Stimulated activated CD8-positive, alpha-beta memory T cell treated with anti-CD3 and anti-CD28 coated beads, Interleukin-15, amount 100 ng/mL, for 24 hours (primary cell): ENCODE data around the gene CPN2.

Experiments
- DNase-seq: peaks from one replicate; pipeline ENCODE4 v3.0.0-alpha.2; 2020; ENCODE audit warnings: low read depth

CPN2 gene

DNA sequence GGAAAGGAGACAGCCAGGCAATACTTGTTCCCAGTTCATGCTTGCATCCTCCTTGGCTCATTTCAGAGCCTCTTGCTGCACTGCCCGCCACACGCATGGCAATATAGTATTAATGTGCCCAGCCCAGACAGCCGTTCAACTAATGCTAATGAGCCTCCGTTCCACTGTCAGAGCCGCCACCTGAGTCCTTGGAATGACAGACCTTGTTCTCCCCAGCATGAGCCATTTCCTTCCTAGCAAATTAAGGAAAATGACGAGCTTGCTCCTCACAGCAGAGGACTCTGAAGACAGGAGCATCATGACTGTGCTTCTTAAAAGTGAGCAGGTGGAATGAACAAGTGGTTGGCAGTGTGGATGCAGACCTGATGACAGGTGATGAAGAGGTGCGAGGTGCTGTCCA lies 29.2 kb upstream of the CPN2 start:
- DNase-seq: no peak

DNA sequence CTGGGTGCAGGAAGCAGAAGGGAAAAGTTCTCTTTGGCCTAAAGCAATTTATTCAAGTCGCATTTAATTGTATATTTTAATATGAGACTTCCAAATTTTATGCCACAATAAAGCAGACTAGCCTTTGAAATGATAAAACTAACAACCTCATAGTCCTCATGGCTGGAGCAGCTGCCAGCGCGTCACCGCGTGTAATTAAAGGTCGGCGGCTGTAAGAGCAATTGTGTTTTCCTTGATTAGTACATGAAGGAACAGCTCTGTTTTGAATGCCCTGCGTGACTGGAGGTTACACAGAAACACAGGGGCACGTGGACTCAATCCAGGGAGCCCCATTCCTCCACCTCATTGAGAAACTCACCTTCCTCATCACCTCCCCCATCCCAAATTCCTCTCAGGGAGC lies 28.5 kb upstream of the CPN2 start:
- no peak for DNase-seq

DNA sequence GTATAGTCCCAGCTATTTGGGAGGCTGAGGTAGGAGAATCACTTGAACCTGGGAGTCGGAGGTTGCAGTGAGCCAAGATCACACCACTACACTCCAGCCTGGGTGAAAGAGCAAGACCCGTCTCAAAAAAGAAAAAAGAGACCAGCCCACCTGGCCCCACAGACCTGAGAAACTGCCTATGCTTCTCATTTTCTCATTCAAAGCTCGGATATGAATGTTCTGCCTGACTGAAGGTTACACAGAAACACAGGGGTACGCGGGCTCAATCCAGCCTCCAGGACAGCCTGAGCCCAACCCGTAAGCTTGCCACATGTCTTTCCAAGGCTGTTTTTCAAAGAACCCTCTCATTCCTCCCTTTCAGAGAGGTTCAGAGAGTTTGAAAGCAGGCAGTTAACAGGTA lies 28.1 kb upstream of the CPN2 start:
- no peak for DNase-seq

DNA sequence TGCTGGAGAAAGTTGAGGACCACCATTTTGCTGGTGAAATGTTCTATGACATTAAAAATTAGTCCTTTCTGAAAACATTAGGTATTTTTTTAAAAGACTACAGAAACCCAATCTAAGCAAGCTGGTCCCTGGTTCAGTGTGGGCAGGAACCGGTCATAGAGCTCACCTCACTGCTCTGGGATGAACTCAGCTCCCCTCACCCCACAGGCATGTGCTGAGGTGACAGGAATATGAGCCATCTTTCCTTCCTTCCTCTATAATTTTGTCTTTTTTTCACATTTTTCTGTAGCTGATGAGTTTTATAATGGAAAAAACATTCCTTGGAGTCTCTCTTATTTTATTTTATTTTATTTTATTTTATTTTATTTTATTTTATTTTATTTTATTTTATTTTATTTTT lies 26.6 kb upstream of the CPN2 start:
- no peak for DNase-seq

DNA sequence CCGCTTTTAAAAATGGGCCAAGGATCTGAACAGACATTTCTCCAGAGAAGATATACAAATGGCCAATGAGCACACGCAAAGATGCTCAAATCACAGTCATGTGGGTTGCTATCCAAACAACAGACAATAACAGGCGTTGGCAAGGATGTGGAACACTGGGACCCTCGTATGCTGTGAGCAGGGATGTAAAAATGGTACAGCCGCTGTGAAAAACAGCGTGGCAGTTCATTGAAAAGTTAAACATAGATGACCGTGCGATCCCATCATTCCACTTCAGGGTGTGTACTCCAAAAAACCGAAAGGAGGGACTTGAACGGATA lies 25.1 kb upstream of the CPN2 start:
- DNase-seq: no peak

DNA sequence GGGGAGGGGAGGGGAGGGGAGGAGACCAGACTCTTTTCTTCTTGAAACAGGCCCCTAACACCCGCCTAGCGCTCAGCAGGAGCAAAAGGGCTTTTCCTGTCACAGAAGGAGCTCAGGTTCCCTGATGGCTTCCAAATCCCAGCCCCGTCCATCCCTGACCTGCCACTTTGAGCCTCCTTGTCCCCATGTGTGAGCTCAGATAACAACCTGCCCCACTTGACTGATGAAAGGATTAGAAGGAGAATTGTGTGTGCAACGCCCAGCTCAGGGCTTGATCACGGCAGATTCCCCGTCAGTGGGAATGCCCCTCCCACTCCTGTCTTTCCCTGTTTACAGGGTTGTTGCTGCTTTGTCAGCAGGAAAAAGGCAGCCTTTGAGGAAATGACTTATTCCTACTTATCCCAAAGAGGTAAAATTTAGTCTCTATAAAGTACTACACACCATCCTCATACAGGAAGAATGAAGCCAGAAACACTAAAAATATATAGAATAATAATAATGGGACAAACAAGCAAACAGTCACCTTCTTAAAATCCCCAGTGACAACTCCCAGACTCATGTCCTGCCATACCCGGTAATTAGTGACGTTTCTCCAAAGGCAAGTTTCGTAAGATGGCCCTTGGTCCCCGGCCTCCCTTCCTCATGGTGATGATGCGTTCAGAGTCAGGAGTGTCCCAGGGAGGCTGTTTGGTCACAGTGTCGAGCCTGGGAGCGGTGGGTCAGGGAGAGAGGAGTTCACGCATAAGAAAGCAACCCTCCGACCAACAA lies 24.5 kb upstream of the CPN2 start:
- DNase-seq: no peak

GRCh38 chr3:194374935-194375334 lies 23.8 kb upstream of the CPN2 start:
- DNase-seq: no peak

DNA sequence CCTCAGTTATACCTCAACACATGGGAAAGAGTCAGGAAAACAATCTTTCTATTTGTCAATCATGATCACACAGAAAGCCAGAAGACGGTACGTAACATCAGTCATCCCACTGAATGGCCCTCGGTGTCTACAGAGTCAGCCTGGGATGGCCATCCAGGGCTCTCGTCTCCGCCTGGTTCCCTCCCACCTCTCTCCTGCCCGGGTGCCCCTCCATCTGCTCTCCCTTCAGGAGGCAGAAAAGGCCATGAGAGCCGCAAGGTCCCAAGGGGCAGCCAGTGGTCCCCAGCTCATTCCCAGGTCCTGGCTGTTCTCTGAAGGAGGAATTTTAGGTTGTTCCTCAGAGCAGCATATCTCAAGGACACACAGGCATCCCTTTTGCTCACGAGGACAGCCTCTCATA lies 22.8 kb upstream of the CPN2 start:
- DNase-seq: no peak

DNA sequence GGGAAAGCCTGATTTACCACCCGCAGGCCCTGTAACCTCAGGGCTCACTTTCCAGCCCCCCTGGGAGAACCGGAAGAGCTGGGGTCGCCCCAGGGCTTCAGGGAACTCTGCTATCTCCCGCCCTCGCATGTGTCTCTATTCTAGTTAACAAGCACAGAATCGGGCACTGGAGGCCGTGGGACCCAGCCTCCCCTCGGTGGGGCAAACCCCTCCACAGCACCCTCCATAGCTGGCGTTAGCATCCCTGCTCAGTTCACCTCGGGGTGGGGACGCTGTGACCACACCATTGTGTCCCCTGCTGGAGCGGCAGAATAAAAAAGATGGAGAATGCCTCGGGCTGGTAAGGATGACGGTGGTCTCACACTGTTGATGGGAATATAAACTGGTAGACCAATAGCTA lies 21.9 kb upstream of the CPN2 start:
- no peak for DNase-seq

- DNase-seq: no peak
Measured at GRCh38 chr3:194370753-194371152, 19.6 kb upstream of the CPN2 start.

DNA sequence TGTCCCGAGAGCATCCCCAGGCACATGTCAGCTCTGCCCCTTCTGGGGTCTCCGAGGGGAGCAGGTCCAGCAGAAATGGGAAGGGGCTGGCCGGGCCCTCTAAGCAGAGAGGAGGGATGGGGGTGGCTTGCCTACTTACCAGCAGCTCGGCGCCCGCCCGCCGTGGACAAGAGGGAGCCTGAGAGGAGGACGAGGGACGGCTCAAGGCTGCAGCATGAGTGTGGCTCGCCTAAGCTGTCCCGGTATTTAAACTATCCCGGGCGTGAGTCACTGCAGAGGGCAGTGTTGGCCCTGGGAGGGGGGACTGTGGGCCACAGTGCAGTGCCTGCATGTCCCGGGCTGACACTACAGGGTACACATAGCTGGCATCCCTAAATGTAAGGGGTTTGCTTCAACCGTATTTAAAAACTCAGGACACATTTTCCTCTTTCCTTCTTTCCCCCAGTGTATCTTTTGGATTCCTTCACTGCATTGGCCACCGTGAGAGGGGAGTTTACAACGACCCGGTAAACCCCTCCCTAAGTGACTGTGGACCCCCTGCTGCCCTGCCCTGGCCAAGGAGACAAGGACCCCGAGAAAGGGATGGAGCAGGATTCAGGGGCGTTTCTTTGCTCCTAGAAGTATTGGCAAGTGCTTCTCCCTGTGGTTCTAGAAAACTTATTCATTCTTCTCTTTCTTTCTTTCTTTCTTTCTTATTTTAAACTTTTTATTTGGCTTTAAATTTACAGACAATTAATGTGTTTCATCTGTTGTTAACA lies 18.6 kb upstream of the CPN2 start, which contains the start of gene LRRC15:
Gene LRRC15 (minus strand): TSS at position 222 of the 758 bp plus-strand sequence. CDS start 8,700 bp downstream, outside the sequence.
- no peak for DNase-seq

GRCh38 chr3:194368918-194369317 lies 17.8 kb upstream of the CPN2 start:
- no peak for DNase-seq

DNA sequence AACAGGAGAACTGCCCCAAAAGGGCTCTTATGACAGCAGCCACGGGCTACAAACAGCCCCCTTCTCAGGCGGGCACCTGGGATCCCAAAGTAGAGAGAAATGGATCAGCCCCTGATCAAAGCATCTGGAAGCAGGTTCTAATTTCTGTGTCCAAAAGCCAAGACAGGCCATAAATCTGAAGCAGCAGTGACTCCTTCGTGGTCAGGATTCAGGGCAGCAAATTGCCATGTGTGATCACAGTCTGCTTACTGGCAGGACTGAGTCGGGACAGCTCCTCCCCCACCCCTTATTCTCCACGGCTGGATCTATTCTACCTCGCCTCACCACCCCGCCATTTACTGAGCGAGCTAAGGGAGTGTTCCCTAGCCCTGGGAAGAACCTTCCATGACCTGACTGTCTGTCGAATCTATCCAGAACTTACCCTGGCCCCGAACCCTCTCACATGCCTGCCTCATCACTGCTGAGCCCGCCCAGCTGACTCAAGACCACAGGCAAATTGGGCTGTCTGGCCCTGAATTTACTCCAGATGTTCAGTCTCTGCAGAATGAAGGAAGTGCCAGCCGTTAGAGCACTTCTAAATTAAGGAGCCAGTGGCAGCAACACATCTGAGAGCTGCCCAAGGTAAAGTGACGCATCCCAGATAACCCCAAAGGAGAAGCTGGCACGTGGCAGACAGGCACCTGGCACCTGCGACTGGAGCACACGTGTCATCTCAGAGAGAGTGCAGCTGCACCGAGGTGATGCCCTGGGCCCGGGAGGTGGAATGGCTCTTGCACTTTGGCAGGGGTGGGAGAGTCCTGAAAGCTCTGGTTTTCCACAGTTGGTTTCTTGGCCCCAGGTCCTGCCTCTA lies 17.1 kb upstream of the CPN2 start:
- DNase-seq: no peak

- no peak for DNase-seq
Measured at GRCh38 chr3:194365978-194366490, 14.9 kb upstream of the CPN2 start.

DNA sequence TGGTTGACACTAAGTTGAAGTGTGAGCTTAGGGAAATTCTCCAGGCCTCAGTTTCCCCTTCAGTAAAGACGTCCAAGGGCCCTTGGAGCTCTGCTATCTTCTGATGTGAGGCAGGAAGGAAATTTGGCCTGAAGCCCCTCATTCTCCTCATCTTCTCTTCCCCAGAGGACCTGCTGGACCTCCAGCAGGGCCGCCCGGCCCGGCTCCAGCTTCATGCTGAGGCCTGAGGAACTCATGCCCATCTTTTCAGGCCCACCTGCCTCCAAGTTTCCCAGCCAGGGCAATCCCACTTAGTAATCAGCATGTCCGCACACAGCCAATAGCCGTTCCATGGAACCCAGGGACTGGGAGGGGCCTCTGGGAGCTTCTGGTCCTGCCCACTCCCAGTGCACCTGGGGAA lies 14.4 kb upstream of the CPN2 start:
- no peak for DNase-seq

GRCh38 chr3:194364652-194365434 lies 13.7 kb upstream of the CPN2 start:
- DNase-seq: no peak

DNA sequence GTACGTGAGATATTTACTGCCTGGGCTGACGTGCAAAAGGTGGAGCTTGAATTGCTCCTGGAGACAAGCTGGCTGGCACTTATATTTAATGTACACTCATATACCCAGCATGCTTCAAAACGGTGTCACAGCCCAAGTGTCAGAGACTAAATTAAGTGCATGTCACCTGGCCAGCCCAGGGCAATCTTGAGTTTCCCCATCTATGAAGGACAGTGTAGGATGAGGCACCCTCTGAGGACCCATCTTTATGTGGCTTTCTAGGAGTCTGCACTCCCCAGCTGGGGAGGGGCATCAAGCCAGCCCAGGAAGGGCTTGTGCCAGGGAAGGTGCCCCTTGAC lies 13.2 kb upstream of the CPN2 start:
- DNase-seq: no peak

GRCh38 chr3:194360568-194360967 lies 9.4 kb upstream of the CPN2 start:
- DNase-seq: no peak

- no peak for DNase-seq
Measured at GRCh38 chr3:194357681-194358080, 6.6 kb upstream of the CPN2 start.

- DNase-seq: no peak
Measured at GRCh38 chr3:194355379-194355778, 4.3 kb upstream of the CPN2 start.

GRCh38 chr3:194354315-194354714 lies 3.2 kb upstream of the CPN2 start:
- DNase-seq: no peak

DNA sequence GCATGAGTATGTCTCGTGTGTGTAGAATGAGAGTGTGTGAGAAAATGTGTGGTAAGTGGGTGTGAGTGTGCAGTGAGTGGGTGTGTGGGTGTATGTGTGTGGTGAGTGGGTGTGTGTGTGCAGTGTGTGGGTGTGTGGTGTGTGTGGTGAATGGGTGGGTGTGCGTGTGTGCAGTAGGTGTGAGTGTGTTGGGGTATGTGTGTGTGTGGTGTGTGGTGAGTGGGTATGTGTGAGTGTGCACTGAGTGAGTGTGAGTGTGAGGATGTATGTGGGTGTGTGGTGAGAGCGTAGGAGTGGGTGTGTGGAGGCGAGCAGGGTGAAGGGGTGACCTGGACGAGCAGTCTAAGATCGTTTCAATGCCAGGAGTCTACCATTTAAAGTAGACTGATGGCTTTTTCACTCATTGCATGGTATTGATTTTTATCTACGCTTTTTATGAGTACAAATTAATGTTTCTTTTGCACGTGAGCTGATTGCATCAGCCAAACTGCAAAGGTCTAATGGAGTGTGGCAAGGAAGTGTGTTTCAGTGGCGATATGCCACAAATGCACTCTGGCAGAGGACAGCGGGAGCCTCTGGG lies 1.6 kb upstream of the CPN2 start:
- no peak for DNase-seq
